ENCODE results near the gene LRRC46. TPM values are rescaled to one million over a fixed set of nuclear protein-coding genes. Genes with fewer than 3 reads are reported as not detected.

Gene LRRC46
- total and polyA plus RNA-seq, 9 of the 15 experiments (the other 6 are each of a cell fraction or from before 2014, with no cell fraction given), result 0.39 to 1.4 (median 0.53) TPM; not detected in 1

- TF ChIP-seq BRCA1 (IDR thresholded peaks at IDR 0.05) (no peak), BRCA1 (CRISPR knock-in tag; IDR thresholded peaks at IDR 0.05) (no peak), TFAP4 (CRISPR knock-in tag; IDR thresholded peaks at IDR 0.05; ENCODE audit: borderline replicate concordance) (peak; percentile 89; the same call in 1 of the 2 replicates), ZNF24 (IDR thresholded peaks at IDR 0.05) (peak; percentile 83), ZNF583 (CRISPR knock-in tag; IDR thresholded peaks at IDR 0.05) (peak; percentile 84), CHD4 (IDR thresholded peaks at IDR 0.05; ENCODE audit: insufficient read depth, insufficient replicate concordance, low read depth, low read length, poor library complexity, severe bottlenecking) (no peak), ATF7 (IDR thresholded peaks at IDR 0.05) (peak; percentile 98), ZNF316 (IDR thresholded peaks at IDR 0.05) (no peak), IRF2 (CRISPR knock-in tag; IDR thresholded peaks at IDR 0.05) (no peak), FOSL1 (tag; conservative IDR thresholded peaks at IDR 0.05) (peak; percentile 92), HMGN3 (IDR thresholded peaks at IDR 0.05; ENCODE audit: borderline replicate concordance, extremely low read depth, insufficient read length, low read depth, low read length) (peak; percentile 100), SAFB (IDR thresholded peaks at IDR 0.05; ENCODE audit: borderline replicate concordance, low read depth, low read length) (no peak), ZNF764 (CRISPR knock-in tag; IDR thresholded peaks at IDR 0.05; ENCODE audit: low read depth) (no peak), ETS1 (conservative IDR thresholded peaks at IDR 0.05; ENCODE audit: control insufficient read depth, low read depth, low read length) (peak; percentile 85), EGR1 (conservative IDR thresholded peaks at IDR 0.05) (peak; percentile 66), RAD51 (IDR thresholded peaks at IDR 0.05; ENCODE audit: borderline replicate concordance, low read depth) (peak; percentile 54; the same call in 1 of the 2 replicates), ZNF778 (CRISPR knock-in tag; IDR thresholded peaks at IDR 0.05) (no peak), SMARCA4 (IDR thresholded peaks at IDR 0.05) (peak; percentile 99), XRCC5 (IDR thresholded peaks at IDR 0.05; ENCODE audit: low read depth, low read length) (no peak), CBX1 (IDR thresholded peaks at IDR 0.05; ENCODE audit: low read depth) (no peak), ZNF584 (CRISPR knock-in tag; IDR thresholded peaks at IDR 0.05; ENCODE audit: low read depth) (peak; percentile 99)
- TF ChIP-seq, protein P1, sequence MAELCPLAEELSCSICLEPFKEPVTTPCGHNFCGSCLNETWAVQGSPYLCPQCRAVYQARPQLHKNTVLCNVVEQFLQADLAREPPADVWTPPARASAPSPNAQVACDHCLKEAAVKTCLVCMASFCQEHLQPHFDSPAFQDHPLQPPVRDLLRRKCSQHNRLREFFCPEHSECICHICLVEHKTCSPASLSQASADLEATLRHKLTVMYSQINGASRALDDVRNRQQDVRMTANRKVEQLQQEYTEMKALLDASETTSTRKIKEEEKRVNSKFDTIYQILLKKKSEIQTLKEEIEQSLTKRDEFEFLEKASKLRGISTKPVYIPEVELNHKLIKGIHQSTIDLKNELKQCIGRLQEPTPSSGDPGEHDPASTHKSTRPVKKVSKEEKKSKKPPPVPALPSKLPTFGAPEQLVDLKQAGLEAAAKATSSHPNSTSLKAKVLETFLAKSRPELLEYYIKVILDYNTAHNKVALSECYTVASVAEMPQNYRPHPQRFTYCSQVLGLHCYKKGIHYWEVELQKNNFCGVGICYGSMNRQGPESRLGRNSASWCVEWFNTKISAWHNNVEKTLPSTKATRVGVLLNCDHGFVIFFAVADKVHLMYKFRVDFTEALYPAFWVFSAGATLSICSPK (IDR thresholded peaks at IDR 0.05; ENCODE audit: borderline replicate concordance), result no peak
- TF ChIP-seq, protein P2, sequence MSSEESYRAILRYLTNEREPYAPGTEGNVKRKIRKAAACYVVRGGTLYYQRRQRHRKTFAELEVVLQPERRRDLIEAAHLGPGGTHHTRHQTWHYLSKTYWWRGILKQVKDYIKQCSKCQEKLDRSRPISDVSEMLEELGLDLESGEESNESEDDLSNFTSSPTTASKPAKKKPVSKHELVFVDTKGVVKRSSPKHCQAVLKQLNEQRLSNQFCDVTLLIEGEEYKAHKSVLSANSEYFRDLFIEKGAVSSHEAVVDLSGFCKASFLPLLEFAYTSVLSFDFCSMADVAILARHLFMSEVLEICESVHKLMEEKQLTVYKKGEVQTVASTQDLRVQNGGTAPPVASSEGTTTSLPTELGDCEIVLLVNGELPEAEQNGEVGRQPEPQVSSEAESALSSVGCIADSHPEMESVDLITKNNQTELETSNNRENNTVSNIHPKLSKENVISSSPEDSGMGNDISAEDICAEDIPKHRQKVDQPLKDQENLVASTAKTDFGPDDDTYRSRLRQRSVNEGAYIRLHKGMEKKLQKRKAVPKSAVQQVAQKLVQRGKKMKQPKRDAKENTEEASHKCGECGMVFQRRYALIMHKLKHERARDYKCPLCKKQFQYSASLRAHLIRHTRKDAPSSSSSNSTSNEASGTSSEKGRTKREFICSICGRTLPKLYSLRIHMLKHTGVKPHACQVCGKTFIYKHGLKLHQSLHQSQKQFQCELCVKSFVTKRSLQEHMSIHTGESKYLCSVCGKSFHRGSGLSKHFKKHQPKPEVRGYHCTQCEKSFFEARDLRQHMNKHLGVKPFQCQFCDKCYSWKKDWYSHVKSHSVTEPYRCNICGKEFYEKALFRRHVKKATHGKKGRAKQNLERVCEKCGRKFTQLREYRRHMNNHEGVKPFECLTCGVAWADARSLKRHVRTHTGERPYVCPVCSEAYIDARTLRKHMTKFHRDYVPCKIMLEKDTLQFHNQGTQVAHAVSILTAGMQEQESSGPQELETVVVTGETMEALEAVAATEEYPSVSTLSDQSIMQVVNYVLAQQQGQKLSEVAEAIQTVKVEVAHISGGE (CRISPR knock-in tag; IDR thresholded peaks at IDR 0.05), result peak in 1 of 3 experiments; percentile 93; a peak in 2 of 6 replicates
Observed at GRCh38 chr17:47866941-47867340, 35.5 kb downstream of the LRRC46 start (continued).
